Gastroesophageal sphincter (tissue), 4 donors: ENCODE results near the gene KTN1. TPM values are rescaled to one million over a fixed set of nuclear protein-coding genes. Genes with fewer than 3 reads are reported as not detected.

Experiments
- ATAC-seq: fragments of 150-250 bp; one replicate; pipeline ENCODE4 v1.9.1; 2016; ENCODE audit warnings: mild to moderate bottlenecking, moderate library complexity
- H3K27ac ChIP-seq, 4 donors: fragments of 200-600 bp; sonication (generic) in 3 of 4; 1 replicate in 3 of 4; 2 replicates in 1 of 4; pipeline ENCODE4 v1.5.1; 2016 to 2019
- H3K27me3 ChIP-seq: fragments of 200-600 bp; sonication (generic); one replicate; pipeline ENCODE4 v1.5.1; 2019
- H3K36me3 ChIP-seq, 2 donors: fragments of 200-600 bp; sonication (generic); one replicate each; pipeline ENCODE4 v1.5.1; 2019; ENCODE audit warnings: control low read depth in 1 of 2
- H3K4me1 ChIP-seq, 3 donors: fragments of 200-600 bp; sonication (generic); 1 replicate in 2 of 3; 2 replicates in 1 of 3; pipeline ENCODE4 v1.5.1; 2016 to 2019; ENCODE audit warnings: control low read depth in 2 of 3
- H3K4me3 ChIP-seq, 2 donors: fragments of 200-600 bp; sonication (generic); one replicate each; pipeline ENCODE4 v1.5.1; 2019; ENCODE audit warnings: mild to moderate bottlenecking in 1 of 2, moderate library complexity in 1 of 2
- H3K9me3 ChIP-seq, 3 donors: fragments of 200-600 bp; sonication (generic); one replicate each; pipeline ENCODE4 v1.5.1; 2017 to 2019; ENCODE audit warnings: control low read depth in 2 of 3
- EP300 ChIP-seq: sonication (generic); formaldehyde crosslinking; IDR thresholded peaks from one replicate; pipeline ENCODE4 v1.6.1; 2017; ENCODE audit warnings: antibody characterized with exemption, mild to moderate bottlenecking
- POLR2A ChIP-seq, 2 donors: fragments of 450-650 bp; IDR thresholded peaks; one replicate each; pipeline ENCODE4 v1.6.1; 2017; ENCODE audit warnings: antibody characterized with exemption in 2 of 2, mild to moderate bottlenecking in 2 of 2, moderate library complexity in 1 of 2
- POLR2AphosphoS5 ChIP-seq: sonication (generic); formaldehyde crosslinking; IDR thresholded peaks from one replicate; pipeline ENCODE4 v1.6.1; 2017; ENCODE audit warnings: antibody characterized with exemption
- WGBS, 2 donors: methylation state at CpG; one replicate each; pipeline ENCODE4 v1.1.5; 2018; ENCODE audit warnings: low coverage in 1 of 2; 5-methylcytosine and 5-hydroxymethylcytosine counted together
- total RNA-seq, 4 donors: library from RNA; depleted of rRNA; stranded (reverse); fragments of >200 nt; gene quantifications; one replicate each; pipeline ENCODE4 v1.1.0, GENCODE V29; 2016
- TF ChIP-seq, protein P1 (sequence below), 4 experiments: fragments of 200-600 bp in 2 of 4; fragments of 450-650 bp in 2 of 4; sonication (generic) in 1 of 4; IDR thresholded peaks; one replicate each; pipeline ENCODE4 v1.5.1; 2017 to 2019; ENCODE audit warnings: antibody characterized with exemption in 4 of 4, mild to moderate bottlenecking in 2 of 4, moderate library complexity in 2 of 4

Gene KTN1
- total RNA-seq, 4 donors from 2014 or later, result 144 to 204 (median 171) TPM

DNA sequence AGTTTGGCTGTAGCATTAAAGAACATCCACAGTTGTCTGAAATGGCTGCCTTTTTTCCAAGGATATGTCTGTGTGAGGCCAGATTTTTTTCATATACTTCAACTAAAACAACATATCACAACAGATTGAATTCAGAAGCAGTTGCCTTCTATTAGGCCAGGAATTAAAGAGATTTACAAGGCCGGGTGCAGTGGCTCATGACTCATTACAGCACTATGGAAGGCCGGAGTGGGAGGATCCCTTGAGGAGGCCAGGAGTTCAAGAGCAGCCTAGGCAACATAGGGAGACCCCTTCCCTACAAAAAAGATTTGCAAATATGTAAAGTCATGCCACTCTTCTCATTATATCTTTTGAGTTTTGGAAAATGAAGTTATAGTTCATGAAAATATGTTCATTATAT, 108.6 kb downstream of the KTN1 start:
- no peak overlapping the region for H3K4me3 ChIP-seq
- H3K4me1 ChIP-seq, result no peaks in the 10 kb centered on the region
- no peak for ATAC-seq
- no peaks in the 10 kb centered on the region for H3K27me3 ChIP-seq
- no peak overlapping the region for H3K27ac ChIP-seq
- TF ChIP-seq POLR2AphosphoS5, result no peak
- TF ChIP-seq, protein P1, sequence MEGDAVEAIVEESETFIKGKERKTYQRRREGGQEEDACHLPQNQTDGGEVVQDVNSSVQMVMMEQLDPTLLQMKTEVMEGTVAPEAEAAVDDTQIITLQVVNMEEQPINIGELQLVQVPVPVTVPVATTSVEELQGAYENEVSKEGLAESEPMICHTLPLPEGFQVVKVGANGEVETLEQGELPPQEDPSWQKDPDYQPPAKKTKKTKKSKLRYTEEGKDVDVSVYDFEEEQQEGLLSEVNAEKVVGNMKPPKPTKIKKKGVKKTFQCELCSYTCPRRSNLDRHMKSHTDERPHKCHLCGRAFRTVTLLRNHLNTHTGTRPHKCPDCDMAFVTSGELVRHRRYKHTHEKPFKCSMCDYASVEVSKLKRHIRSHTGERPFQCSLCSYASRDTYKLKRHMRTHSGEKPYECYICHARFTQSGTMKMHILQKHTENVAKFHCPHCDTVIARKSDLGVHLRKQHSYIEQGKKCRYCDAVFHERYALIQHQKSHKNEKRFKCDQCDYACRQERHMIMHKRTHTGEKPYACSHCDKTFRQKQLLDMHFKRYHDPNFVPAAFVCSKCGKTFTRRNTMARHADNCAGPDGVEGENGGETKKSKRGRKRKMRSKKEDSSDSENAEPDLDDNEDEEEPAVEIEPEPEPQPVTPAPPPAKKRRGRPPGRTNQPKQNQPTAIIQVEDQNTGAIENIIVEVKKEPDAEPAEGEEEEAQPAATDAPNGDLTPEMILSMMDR (IDR thresholded peaks at IDR 0.05), result no peak
- TF ChIP-seq POLR2A (IDR thresholded peaks at IDR 0.05), result no peak
- peaks cover 0 to 45% of the 10 kb centered on the region in 2 donors for H3K36me3 ChIP-seq
- no peaks in the 10 kb centered on the region for H3K9me3 ChIP-seq
- WGBS, 2 donors, result 75 to 79% methylated on average over 2 of the region's 2 CpGs

- H3K27ac ChIP-seq, result no peak overlapping the region
- H3K36me3 ChIP-seq, result peaks cover 0 to 36% of the 10 kb centered on the region in 2 donors
- no peak for ATAC-seq
- no peak overlapping the region for H3K4me3 ChIP-seq
- 86 to 96% methylated on average over 4 to 5 of the region's 5 CpGs for WGBS, 2 donors
- TF ChIP-seq POLR2A (IDR thresholded peaks at IDR 0.05) (no peak), POLR2AphosphoS5 (no peak), EP300 (no peak)
- TF ChIP-seq, protein P1 (IDR thresholded peaks at IDR 0.05), result no peak
- no peaks in the 10 kb centered on the region for H3K27me3 ChIP-seq
- H3K9me3 ChIP-seq, result no peaks in the 10 kb centered on the region
- no peaks in the 10 kb centered on the region for H3K4me1 ChIP-seq
Measured at GRCh38 chr14:55689981-55690871, 110.2 kb downstream of the KTN1 start.

DNA sequence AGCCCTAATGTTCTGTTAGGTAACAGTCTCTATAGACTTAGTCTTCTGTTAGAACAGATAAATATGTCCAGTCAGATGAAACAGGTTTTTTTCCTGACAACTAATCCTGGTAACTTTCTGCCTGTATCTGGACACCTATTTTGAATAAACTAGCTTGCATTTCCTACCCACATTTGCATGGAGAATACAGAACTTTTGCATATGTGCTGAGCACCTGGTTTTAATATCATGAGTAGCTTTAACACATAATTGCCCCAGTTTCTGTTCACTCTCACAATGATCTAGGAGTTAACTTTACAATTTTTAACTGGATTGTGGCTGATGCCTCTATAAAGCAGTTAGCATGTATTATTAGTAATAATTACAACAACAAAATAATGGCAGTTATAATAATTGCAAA, 111.7 kb downstream of the KTN1 start:
- Histone ChIP-seq H3K4me1 (no peaks in the 10 kb centered on the region), H3K36me3 (peaks cover 0 to 21% of the 10 kb centered on the region in 2 donors), H3K4me3 (no peak overlapping the region), H3K27me3 (no peaks in the 10 kb centered on the region), H3K9me3 (no peaks in the 10 kb centered on the region), H3K27ac (no peak overlapping the region)
- no peak for ATAC-seq
- TF ChIP-seq POLR2A (IDR thresholded peaks at IDR 0.05), result no peak
- TF ChIP-seq, protein P1 (IDR thresholded peaks at IDR 0.05), result no peak
- TF ChIP-seq EP300, result no peak
- TF ChIP-seq POLR2AphosphoS5, result no peak

DNA sequence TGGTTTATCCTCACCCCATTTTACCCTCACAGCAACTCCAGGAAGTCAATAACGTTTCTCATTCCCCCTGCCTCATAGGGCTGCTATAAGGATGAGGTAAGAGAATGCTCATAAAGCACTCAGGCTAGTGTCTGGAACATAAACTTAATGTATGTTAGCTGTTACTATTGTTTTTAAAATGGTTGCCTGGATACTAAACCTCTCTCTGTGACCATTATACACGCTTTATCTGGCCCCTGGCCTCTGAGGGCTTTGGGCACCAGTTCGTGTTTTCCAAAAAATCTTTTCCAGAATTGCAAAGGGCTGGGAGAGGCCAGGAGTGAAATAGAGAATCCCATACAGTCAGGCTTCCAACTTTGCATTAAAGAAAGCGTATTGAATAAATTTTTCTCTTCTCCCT, 113.9 kb downstream of the KTN1 start:
- H3K4me3 ChIP-seq, result no peak overlapping the region
- peaks cover 0 to 19% of the 10 kb centered on the region in 2 donors for H3K36me3 ChIP-seq
- H3K4me1 ChIP-seq, result no peaks in the 10 kb centered on the region
- WGBS, 2 donors, result 68 to 87% methylated on average over 3 to 4 of the region's 4 CpGs
- ATAC-seq, result no peak
- TF ChIP-seq POLR2AphosphoS5 (no peak), EP300 (no peak), POLR2A (IDR thresholded peaks at IDR 0.05) (no peak)
- TF ChIP-seq, protein P1 (IDR thresholded peaks at IDR 0.05), result no peak
- H3K9me3 ChIP-seq, result no peaks in the 10 kb centered on the region
- no peak overlapping the region for H3K27ac ChIP-seq
- no peaks in the 10 kb centered on the region for H3K27me3 ChIP-seq

DNA sequence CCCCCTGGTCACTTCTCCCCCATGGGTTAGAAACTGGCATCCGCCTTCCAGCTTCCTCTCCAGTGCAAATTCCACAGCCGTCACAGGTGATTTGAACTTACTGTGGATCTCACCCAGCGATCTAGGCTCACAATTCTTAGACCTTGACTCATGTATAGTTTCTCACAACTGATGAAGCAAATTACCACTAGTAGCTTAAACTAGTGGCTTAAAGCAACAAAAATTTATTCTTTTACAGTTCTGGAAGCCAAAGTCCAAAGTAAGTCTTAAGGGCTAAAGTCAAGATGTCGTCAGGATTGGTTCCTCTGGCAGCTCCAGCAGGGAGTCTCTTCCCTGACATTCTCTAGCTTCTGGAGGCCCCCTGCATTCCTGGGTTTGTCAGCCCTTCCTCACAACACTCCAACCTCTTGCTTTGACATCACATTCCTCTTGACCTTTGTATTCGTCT, 117.4 kb downstream of the KTN1 start:
- ATAC-seq, result no peak
- Histone ChIP-seq H3K36me3 (peaks cover 0 to 23% of the 10 kb centered on the region in 2 donors), H3K27ac (no peak overlapping the region), H3K4me3 (no peak overlapping the region), H3K4me1 (no peaks in the 10 kb centered on the region), H3K27me3 (no peaks in the 10 kb centered on the region), H3K9me3 (no peaks in the 10 kb centered on the region)
- 51 to 91% methylated on average over 2 to 4 of the region's 5 CpGs for WGBS, 2 donors
- TF ChIP-seq, protein P1 (IDR thresholded peaks at IDR 0.05), result no peak
